Stimulated activated CD8-positive, alpha-beta memory T cell treated with anti-CD3 and anti-CD28 coated beads, Interleukin-4, amount 100 ng/mL, for 4 hours (primary cell): ENCODE data around the gene EXOC2.
"Not testable (repeated sequence)": the region's sequence is repeated elsewhere in the genome, so short reads cannot be mapped to it uniquely, and the experiment has no call there.

Experiments
- DNase-seq, 2 donors: peaks; one replicate each; pipeline ENCODE4 v3.0.0-alpha.2; 2020; ENCODE audit warnings: low read depth in 2 of 2, low spot score in 1 of 2

Gene EXOC2

DNA sequence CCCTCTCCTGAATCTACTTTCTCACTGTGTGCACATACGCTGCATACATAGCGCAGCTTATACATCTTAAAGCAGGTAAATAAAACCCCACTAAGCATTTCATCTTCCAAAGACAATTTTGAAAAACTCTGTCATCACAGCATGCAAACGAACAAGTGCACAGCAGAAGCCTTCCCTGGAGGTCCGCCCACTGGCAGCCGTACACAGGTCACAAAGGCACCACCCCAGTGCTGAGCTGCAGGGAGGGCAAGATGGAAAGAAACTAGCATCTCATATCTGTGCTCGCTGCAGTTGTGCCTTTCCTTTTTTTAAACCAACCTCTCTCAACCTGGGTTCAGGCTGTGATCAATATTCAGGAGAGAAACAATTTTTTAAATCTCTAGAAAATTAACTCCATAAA, 109.3 kb downstream of the EXOC2 start:
- no peak for DNase-seq

DNA sequence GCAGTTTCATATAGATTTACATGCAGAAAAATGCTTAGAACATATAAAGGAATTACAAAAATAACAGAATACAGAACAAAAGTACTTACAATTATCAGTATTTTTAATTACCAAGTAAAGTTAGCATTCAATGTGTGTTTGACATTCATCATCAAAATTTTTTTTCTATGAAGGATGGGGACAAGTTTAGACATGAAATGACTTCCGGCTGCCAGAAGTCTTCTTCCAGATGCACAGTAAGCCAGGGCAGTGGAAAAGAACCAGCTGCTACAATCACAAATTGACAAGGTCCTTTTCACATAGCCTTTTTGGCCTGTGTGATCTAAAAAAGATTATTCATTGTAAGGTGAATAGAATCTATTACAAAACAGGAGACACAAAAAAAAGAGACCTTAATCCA, 109.8 kb downstream of the EXOC2 start:
- DNase-seq, result no peak

DNA sequence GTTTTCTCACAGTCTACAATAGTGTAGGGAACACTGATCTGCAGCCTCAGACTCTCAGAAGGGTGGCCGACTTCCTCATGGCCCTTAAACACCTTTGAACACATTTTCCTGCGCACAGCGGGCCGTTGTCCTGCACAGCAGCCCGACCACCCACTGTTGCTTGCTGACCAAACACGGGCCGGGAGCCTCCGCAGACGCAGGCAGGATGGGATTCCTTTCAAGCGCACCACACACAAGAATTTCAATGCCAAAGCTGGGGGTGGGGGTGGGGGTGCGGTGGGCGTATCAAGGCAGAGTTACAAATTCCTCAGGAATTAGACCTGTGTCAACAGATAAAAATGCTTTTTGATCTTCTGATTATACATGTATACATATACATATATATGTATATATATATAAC, 110.6 kb downstream of the EXOC2 start:
- DNase-seq, result no peak

DNA sequence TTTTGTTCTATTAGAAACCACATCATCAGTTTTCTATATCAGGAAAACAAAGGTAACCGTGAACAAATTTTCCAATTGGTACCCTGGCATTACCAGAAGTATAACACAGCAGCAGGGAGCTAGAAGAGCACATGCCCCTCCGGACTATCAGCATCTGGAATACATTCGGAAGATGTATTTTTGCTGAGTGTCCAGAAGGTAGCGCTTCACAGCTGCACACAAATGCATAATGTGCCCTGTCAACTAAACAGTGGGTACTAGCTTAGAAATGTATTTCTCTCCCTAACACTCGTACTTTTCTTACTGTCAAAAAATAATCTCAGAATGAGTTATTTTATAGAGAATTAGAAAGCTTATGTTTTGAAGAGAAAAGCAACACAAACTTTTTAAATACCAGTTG, 113.6 kb downstream of the EXOC2 start:
- DNase-seq, result no peak

DNA sequence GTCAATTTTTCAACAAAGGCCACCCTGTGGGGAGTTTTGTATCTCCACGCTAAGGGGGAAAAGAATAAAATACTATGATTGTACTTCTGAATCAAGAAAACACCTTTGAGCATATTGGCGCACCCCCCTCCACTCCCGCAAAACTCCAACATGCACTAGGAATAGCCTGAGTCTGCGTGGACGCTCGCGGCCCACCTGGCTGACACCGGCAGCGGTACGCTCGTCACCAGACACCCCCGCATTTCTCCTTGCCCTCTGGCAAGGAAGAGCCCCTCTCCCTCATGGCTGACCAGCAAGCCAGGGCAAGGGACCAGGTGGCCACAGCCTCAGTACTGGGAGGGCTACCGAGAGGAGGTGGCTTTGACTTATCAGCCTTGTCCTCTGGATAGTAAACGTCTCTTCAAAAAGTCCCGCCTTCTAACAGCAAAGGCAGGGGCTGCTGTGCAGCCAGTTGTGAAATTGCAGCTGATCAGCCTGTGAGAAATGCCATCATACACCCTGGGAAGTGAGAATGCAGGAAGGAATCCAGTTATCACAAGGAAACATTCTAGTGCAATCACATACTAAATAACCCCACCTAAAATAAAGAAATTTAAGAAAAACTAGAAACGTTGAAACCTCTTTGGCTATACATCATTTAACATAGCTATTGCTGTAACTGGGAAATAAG, 120.2 kb downstream of the EXOC2 start:
- DNase-seq, result no peak

DNA sequence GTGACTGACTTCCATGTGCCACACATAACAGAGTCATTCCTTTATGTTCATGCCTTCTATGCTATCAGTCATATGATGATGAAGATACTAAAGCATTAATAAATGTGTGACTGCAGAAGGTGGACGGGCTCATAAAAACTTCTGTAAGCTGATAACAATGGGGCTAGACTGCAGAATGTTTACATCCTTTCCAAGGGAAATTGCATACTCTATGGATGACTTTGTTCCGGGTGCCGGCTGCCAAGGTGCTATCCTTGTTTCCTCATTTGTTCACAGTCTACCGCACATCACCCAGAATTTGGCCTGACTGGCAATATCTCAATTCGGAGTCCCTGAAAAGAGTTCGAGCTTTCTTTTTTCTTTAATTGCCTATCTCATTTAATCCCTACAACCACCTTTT, 121.0 kb downstream of the EXOC2 start:
- DNase-seq, result no peak

DNA sequence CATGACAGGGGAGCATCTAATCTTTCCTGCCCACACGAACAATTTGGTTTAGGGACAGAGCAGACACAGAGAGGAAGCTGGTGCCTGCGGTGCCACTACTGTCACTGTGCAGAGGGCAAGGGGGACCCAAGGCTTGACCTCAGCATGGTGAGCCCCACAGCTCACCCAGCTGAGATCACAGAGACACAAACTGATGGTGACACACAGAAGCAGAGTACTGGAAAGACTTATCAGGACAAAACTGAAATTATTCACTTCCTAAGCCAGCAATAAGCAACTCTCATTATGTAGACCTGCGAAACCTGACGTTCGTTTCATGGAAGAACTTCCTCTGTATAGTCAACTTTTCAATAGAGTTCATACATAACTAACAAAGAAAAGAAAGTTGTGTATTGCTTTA, 122.1 kb downstream of the EXOC2 start:
- no peak for DNase-seq

DNA sequence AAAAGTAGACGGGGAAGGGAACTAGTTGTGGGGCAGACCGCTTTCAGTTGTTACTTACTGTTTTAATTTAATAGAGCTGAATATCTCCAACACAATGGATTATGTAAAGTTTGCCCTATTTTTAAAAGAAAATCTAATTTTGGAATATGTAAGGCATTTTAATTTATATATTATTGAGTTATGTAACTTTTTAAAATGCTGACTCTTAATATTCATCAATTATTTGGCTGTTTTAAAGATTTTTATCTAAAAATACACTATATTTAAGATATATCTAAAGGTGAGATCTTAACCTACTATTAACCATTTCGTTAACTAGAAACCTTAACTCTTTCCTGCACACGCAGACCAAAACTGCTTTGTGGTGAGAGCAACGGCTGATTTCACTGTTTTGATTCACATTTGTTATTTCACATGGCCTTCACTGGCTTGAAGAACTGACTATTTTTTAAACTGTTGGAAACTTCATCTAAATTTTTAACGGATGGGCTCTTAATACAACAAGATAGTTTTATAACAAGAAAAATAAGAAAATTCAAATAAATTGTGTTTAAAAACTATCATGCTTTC, 123.9 kb downstream of the EXOC2 start:
- no peak for DNase-seq

DNA sequence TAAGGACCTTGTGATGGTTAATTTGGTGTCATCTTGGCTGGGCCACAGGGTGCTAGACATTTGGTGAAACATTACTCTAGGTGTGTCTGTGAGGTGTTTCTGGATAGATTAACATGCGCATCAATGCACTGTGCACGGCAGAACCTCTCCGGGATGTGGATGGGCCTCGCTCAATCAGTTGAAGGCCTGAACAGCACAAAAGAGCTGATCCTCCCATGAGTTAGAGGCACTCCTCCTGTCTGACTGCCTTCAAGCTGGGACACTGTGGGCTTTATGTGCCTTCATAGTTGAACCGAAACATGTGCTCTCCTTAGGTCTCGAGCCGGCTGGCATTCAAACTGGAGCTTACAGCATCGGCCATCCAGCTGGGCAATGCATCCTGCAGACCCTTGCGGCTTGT, 124.9 kb downstream of the EXOC2 start:
- no peak for DNase-seq

DNA sequence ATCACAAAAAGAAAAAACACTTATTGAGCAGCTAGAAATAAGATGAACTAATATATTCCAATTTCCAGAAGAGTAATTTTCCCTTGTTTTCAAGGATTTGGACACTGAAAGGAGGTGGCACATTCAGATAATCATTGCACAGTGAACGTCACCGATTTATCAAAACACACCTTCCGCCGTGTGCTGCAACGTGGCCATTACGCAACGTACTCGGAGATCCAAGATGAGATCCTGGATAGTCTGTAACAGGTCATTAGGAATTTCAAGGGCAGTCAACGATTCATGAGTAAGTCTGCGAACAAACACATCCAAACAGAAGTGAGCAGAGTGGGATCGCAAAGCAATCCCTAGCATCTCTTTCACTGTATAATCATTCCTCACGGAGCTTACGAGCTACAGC, 129.1 kb downstream of the EXOC2 start:
- DNase-seq, result no peak

DNA sequence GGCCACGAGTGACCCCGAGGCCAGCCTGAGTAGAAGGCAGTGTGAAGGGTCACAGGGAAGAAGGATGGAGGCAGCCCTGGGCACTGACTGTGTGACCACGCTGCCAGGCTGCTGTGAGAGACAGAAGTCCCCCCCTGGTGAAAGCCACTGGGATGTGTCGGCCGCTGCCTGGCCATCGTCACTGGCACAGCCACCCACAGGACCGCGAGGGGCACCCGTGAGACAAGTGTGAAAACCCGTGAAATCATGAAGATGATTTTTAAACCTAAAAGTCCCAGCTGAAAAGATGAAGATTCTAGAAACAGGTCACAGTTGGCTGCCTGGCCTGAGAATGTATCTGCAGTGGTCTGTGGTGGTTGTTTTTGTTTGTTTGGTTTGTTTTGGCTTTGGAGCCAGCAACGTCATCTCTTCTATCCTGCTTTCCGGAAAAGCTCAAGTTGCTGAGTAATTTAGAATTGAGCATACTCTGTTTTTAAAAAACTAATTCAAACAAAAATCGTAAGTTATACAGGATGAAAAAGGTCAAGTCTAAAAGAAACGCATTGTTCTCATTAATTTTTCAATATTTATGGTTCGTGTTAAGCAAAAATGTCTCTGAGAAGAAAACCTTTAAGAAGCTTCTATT, 130.8 kb downstream of the EXOC2 start:
- no peak for DNase-seq

DNA sequence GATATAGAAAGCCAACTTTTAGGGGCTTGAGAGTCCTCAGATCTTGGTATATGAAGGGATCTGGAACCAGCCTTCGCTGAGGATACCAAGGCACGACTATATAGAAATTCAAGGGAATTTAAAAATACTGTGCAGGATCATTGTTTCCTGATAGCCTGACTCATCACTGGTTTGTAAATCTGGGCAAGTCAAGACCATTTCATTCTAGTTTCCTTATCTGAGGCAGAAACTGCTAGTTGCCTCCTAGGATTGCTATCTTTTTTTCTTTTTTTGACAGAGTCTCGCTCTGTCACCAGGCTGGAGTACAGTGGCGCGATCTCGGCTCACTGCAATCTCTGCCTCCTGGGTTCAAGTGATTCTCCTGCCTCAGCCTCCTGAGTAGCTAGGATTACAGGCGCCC, 131.6 kb downstream of the EXOC2 start:
- DNase-seq, result not testable (repeated sequence)

DNA sequence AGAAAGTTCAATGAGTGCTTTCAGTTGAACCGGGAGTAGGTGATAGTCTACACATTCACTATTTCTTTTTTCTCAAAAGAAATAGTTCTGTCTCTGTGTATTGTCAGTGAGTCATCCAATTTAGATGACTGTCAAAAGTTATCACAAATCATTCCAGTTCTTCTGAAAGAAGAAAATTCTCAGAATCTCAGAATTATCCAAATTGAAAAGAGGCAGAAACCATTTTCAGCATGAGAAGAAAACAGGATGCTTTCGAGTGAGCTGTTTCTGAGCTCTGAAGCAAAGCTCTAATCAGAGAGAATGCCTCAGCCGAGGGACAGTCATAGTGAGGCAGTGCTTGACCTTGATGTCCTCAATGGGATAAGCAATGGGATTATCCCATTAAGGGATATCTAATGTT, 134.0 kb downstream of the EXOC2 start:
- DNase-seq, result no peak

DNA sequence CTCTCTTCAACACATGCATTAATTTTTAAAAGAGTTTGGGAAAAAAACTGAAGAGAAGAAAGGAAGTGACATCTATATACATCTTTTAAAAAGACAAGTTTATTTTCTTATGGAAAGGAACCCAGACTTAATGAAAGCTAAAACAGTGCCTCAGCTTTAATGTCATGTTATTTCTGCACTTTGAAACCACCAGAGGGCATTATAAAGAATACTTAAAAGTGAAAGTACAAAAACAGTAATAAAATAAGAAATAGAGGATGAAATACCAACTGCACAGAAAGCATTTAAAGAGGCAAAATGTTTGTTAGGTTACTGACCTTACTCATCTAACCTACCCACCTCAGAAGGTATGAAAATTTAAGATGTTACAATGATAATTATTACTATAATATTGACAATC, 134.8 kb downstream of the EXOC2 start:
- no peak for DNase-seq

DNA sequence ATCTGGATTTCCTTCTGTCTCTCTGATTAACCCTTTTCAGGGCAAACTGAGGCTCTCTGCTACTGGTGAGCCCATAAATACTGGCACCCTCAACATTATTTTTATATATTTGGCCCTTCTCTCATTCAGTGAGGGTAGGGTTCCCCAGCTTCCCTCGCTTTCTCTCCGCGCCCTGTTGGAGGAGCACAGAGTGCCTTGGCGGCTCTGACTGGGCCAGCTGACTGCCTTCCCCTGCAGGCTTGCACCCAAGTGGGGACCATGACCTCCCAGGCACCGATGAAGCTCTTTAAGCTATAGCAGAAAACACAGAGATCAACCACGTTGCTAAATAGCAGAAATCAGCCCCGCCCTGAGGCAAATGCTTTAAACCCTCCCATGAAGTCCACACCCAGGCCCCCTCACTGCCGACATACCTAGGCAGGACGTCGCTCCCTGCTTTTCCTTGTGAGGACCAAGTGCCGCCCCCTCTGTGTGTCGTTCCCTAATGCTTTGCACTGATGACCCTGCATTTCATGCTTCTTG, 141.0 kb downstream of the EXOC2 start:
- DNase-seq, result no peak

DNA sequence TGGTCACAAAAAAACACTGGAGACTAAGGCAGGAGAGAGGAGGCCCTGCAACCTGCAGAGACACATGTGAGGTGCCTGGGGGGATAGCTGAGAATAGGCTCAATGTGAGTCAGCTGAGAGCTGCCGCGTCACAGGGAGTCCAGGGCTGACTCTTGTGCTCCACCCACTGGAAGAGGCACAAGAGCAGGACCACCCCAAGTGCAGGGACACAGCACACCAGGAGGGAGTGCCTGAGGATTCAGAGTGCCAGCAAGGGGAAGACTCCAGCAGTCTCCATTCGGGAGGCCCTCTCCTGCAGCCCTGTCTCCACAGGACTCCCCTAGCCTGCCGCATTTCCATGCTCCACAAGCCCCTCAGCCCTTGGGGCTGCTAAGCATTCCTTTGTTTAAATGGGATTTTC, 141.5 kb downstream of the EXOC2 start:
- DNase-seq, result peak in 1 of 2 donors; percentile 12

DNA sequence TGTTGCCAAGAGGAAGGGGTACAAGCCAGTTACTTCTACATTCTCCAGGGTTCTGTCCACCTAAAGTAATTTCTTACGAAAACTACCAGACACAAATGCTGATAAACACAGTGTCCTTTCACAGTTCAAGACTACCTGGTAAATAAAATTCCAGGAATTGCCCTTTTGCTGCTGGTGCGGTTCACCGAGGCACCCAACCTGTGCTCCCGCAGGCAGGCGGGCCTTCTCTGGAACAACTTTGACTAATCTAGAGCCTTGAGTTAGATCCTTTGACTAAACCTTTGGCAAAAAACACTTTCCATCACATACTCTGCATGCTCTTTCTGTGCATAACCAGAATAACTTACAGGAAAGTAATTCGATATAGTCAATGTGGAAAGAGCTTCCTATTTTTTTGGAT, 143.0 kb downstream of the EXOC2 start:
- no peak for DNase-seq

DNA sequence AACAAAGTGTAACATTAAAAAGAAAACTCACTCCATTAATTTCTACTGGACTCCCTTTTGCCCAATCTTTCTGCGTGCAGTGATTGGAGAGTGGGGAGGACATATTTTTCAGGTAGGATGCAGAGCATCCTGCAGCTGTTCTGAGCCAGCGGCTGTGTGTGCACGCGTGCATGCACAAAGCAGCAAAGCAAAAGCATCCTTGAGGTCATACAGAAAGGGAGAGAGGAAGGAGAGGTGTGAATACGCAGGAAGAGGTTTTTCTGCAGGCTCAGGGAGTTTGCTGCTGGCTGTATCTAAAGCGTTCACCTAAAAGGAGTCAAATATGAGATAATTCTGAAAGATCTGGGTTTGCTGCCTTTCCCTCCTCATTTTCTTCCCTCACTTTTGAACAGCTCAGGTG, 144.4 kb downstream of the EXOC2 start:
- DNase-seq, result no peak

DNA sequence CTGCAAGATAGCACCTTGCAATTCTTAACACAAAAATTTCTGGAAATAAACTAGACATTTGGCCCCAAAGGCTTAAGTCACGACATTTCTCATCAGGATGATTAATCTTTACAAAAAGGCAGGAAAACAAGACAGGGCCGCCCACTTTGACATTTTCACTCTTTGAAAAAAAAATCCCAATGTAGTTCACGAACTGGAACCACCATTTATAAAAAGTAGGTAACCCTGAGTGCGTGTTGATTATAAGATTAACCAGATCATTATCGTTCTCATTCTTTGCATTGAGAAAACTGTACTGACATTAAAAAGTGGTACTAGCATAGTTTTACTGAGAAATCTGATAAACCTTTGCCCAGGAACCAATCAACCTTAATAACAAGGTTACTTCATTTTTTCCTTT, 144.8 kb downstream of the EXOC2 start:
- no peak for DNase-seq

DNA sequence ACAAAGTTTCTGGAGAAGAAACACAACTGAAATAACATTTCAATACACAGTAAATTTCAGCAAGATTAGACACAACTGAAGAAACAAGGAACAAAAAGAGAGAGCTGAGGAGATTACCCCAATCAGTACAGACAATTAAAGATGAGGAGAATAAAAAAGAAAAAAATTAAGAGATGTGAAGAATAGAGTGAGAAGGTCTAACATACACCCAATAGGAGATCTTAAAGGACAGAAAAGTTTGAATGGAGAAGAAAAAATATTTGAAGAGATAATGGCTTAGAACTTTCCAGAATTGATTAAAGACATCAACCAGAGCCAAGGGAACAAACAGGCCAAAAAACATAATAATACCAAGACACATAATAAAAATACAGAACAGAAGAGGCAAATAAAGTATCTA, 152.4 kb downstream of the EXOC2 start:
- no peak for DNase-seq

DNA sequence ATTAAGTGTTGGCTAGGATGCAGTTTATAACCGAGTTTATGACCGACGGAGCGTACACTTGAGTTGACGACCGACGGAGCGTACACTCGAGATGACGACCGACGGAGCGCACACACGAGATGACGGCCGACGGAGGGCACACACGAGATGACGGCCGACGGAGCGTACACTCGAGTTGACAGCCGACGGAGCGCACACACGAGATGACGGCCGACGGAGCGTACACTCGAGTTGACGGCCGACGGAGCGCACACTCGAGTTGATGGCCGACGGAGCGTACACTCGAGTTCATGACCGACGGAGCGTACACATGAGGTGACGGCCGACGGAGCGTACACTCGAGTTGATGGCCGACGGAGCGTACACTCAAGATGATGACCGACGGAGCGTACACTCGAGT, 155.8 kb downstream of the EXOC2 start:
- no peak for DNase-seq

DNA sequence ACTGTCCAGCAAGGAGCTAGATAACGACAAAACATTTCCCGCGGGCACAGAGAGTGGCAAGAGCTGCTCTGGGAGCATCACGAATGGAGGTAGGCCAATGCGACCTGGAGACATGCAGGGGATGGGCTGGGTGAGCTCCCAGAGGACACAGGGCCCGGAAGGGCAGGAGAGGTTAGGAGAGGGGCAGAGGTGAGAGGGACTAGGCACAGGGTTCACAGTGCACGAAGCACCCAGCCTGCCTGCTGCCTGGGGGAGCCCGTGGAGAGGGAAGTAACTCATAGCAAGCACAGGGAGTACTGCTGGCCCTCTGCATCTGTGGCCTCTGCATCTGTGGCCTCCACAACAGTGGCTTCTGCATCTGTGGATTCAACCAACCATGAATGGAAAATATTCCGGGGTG, 162.5 kb downstream of the EXOC2 start:
- no peak for DNase-seq

DNA sequence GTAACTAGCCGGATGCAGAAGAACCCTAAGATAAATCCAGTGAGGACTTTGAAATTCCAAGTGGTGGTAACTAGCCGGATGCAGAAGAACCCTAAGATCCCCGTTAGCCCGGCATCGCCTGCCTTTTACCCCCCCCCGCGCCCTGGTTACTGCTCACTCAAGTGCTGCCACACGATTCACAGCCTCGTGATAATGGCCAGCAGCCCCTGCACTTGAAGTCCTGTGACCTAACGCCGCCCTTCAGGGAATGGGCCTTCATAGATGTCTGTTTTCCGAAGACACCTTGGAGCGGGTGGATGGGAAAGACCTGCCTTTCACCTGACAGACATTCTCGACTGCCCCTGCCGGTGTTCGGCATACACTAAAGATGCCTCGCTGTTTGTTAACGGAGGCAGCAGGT, 163.9 kb downstream of the EXOC2 start:
- DNase-seq, result no peak
